Keratinocyte (primary cell): ENCODE data around the gene ADCK1. TPM values are rescaled to one million over a fixed set of nuclear protein-coding genes. Genes with fewer than 3 reads are reported as not detected.

Experiments
- DNase-seq: peaks from one replicate; pipeline ENCODE4 v3.0.0-alpha.2; 2011; ENCODE audit warnings: low read depth, missing footprints, low spot score
- FAIRE-seq: peaks from 2 replicates; lab custom pipeline; 2011; peaks lifted over from hg19 to GRCh38; lab: Jason Lieb, UNC
- H2AFZ ChIP-seq: 2 replicates; pipeline ENCODE4 v1.6.0; 2012; ENCODE audit warnings: low read length, control low read depth, inconsistent platforms; ENCODE audit not compliant: control insufficient read depth
- H3K27ac ChIP-seq: 2 replicates; pipeline ENCODE4 v1.5.1; 2011; ENCODE audit warnings: low read length; ENCODE audit not compliant: control insufficient read depth, insufficient read depth
- H3K27me3 ChIP-seq: 3 replicates; pipeline ENCODE4 v1.6.0; 2011; ENCODE audit warnings: low read length; ENCODE audit not compliant: control insufficient read depth, insufficient read depth; ENCODE audit errors: extremely low read depth
- H3K36me3 ChIP-seq, 2 experiments: 2 replicates in 1 of 2; 3 replicates in 1 of 2; pipeline ENCODE4 v1.5.1; 2011; ENCODE audit warnings: low read length in 2 of 2, mild to moderate bottlenecking in 1 of 2; ENCODE audit not compliant: control insufficient read depth in 2 of 2, insufficient read depth in 2 of 2; ENCODE audit errors: extremely low read depth in 1 of 2
- H3K4me1 ChIP-seq: 3 replicates; pipeline ENCODE4 v1.5.1; 2011; ENCODE audit warnings: low read length; ENCODE audit not compliant: control insufficient read depth, insufficient read depth; ENCODE audit errors: extremely low read depth
- H3K4me2 ChIP-seq: 3 replicates; pipeline ENCODE4 v1.6.0; 2011; ENCODE audit warnings: low read depth, low read length; ENCODE audit not compliant: control insufficient read depth, insufficient read depth; ENCODE audit errors: extremely low read depth
- H3K4me3 ChIP-seq, 3 experiments: fragments of 200-600 bp in 1 of 3; sonication (generic) in 1 of 3; 2 replicates in 2 of 3; 3 replicates in 1 of 3; pipeline ENCODE4 v1.5.1; 2011 to 2016; ENCODE audit warnings: low read length in 3 of 3, mild to moderate bottlenecking in 3 of 3, control low read depth in 2 of 3, inconsistent platforms in 1 of 3, low read depth in 1 of 3, mixed read lengths in 1 of 3, mixed run types in 1 of 3, moderate library complexity in 1 of 3; ENCODE audit not compliant: control insufficient read depth in 2 of 3, insufficient read depth in 2 of 3; ENCODE audit errors: extremely low read depth in 1 of 3
- H3K79me2 ChIP-seq: 2 replicates; pipeline ENCODE4 v1.6.0; 2012; ENCODE audit warnings: low read length; ENCODE audit not compliant: control insufficient read depth, insufficient read depth
- H3K9ac ChIP-seq: 3 replicates; pipeline ENCODE4 v1.6.0; 2011; ENCODE audit warnings: low read length; ENCODE audit not compliant: control insufficient read depth, insufficient read depth; ENCODE audit errors: extremely low read depth
- H3K9me1 ChIP-seq: 3 replicates; pipeline ENCODE4 v1.6.0; 2011; ENCODE audit warnings: low read length; ENCODE audit not compliant: control insufficient read depth, insufficient read depth; ENCODE audit errors: extremely low read depth
- H3K9me3 ChIP-seq: 2 replicates; pipeline ENCODE4 v1.5.1; 2012; ENCODE audit warnings: low read depth, low read length; ENCODE audit not compliant: control insufficient read depth
- H4K20me1 ChIP-seq: 3 replicates; pipeline ENCODE4 v1.6.0; 2011; ENCODE audit warnings: low read length; ENCODE audit not compliant: control insufficient read depth, insufficient read depth; ENCODE audit errors: extremely low read depth
- CTCF ChIP-seq, 3 experiments: IDR thresholded peaks in 1 of 3; conservative IDR thresholded peaks in 1 of 3; optimal IDR thresholded peaks in 1 of 3; 2 replicates in 2 of 3; 3 replicates in 1 of 3; pipeline versions ENCODE3 to v1.5.1; 2011; ENCODE audit warnings: low read length in 3 of 3, mild to moderate bottlenecking in 3 of 3, moderate library complexity in 2 of 3, control low read depth in 1 of 3, inconsistent platforms in 1 of 3; ENCODE audit not compliant: insufficient read depth in 2 of 3; ENCODE audit errors: extremely low read depth in 1 of 3
- EZH2 ChIP-seq: IDR thresholded peaks from one replicate; pipeline ENCODE4 v1.6.1; 2012; ENCODE audit warnings: inconsistent platforms, mild to moderate bottlenecking, low read length, moderate library complexity
- dilution Hi-C: fragments of 300-500 bp; cut with MboI; formaldehyde crosslinking; loops from one replicate; pipeline ENCODE4 v1.7.0; 2020; ENCODE audit warnings: low sequenced_read_pairs; ENCODE audit not compliant: extremely low pct_ligation_motif_present
- polyA plus RNA-seq, 5 experiments: library from polyadenylated mRNA; depleted of rRNA in 3 of 5; stranded (reverse) in 3 of 5; stranded (forward) in 1 of 5; unstranded in 1 of 5; fragments of >200 nt; gene quantifications; 1 replicate in 1 of 5; 2 replicates in 3 of 5; 3 replicates in 1 of 5; pipeline versions ENCODE4 v1.2.1 to v1.2.3, GENCODE V29; 2011 to 2012; ENCODE audit warnings: missing spikeins in 2 of 5, low read depth in 1 of 5, low replicate concordance in 1 of 5

The ADCK1 gene
- polyA plus RNA-seq, 1 donor (not counting 4 experiments of a cell fraction or from before 2014, with no cell fraction given): 4.9 TPM

GRCh38 chr14:77976591-77976990, 176.7 kb downstream of the ADCK1 start:
- no peaks in the 10 kb centered on the region for H3K9me3 ChIP-seq
- DNase-seq (no peak), FAIRE-seq (no peak)
- dilution Hi-C loops: no loop called here
- H4K20me1 ChIP-seq: no peaks in the 10 kb centered on the region
- TF ChIP-seq CTCF (optimal IDR thresholded peaks at IDR 0.05 in 1 of 3, IDR thresholded peaks at IDR 0.05 in 1 of 3, conservative IDR thresholded peaks at IDR 0.05 in 1 of 3; ENCODE audit: extremely low read depth in 1 of 3, insufficient read depth in 2 of 3, low read length in 3 of 3) (no peak), EZH2 (no peak)
- no peak overlapping the region for H2AFZ ChIP-seq
- H3K79me2 ChIP-seq: no peaks in the 10 kb centered on the region
- no peaks in the 10 kb centered on the region for H3K4me1 ChIP-seq
- no peaks in the 10 kb centered on the region for H3K9me1 ChIP-seq
- H3K4me3 ChIP-seq: no peak overlapping the region
- H3K36me3 ChIP-seq: no peaks in the 10 kb centered on the region
- H3K9ac ChIP-seq: no peak overlapping the region
- peaks cover 7% of the 10 kb centered on the region for H3K27me3 ChIP-seq
- H3K4me2 ChIP-seq: no peak overlapping the region
- no peak overlapping the region for H3K27ac ChIP-seq

- H3K9ac ChIP-seq: no peak overlapping the region
- H3K9me3 ChIP-seq: no peaks in the 10 kb centered on the region
- H3K27me3 ChIP-seq: peaks cover 7% of the 10 kb centered on the region
- H3K4me2 ChIP-seq: no peak overlapping the region
- H3K79me2 ChIP-seq: no peaks in the 10 kb centered on the region
- H3K27ac ChIP-seq: no peak overlapping the region
- DNase-seq: no peak
- dilution Hi-C loops: no loop called here
- H3K36me3 ChIP-seq: no peaks in the 10 kb centered on the region
- no peaks in the 10 kb centered on the region for H4K20me1 ChIP-seq
- no peaks in the 10 kb centered on the region for H3K4me1 ChIP-seq
- no peak for FAIRE-seq
- TF ChIP-seq CTCF (optimal IDR thresholded peaks at IDR 0.05 in 1 of 3, IDR thresholded peaks at IDR 0.05 in 1 of 3, conservative IDR thresholded peaks at IDR 0.05 in 1 of 3; ENCODE audit: extremely low read depth in 1 of 3, insufficient read depth in 2 of 3, low read length in 3 of 3): no peak
- TF ChIP-seq EZH2: no peak
- H2AFZ ChIP-seq: no peak overlapping the region
- H3K9me1 ChIP-seq: no peaks in the 10 kb centered on the region
- H3K4me3 ChIP-seq: no peak overlapping the region
Observed at GRCh38 chr14:77979171-77979570, 179.3 kb downstream of the ADCK1 start.
